GM20431 (cell line): ENCODE measurements around the gene RPH3AL.

Source experiments
- in situ Hi-C: fragments of 300-500 bp; cut with MseI, MboI; formaldehyde crosslinking; loops from one replicate; pipeline ENCODE4 v1.15.0; 2020; ENCODE audit warnings: low sequenced_read_pairs; ENCODE audit not compliant: unreplicated experiment

RPH3AL gene

GRCh38 chr17:337866-338265 is 14.7 kb downstream of the RPH3AL start:
- in situ Hi-C loops = no loop called here

GRCh38 chr17:337453-337852 is 15.2 kb downstream of the RPH3AL start:
- in situ Hi-C loops = no loop called here

GRCh38 chr17:337022-337420 is 15.6 kb downstream of the RPH3AL start:
- in situ Hi-C loops = no loop called here

GRCh38 chr17:336110-337021 is 16.2 kb downstream of the RPH3AL start:
- in situ Hi-C loops = no loop called here

- in situ Hi-C loops = no loop called here
Observed at GRCh38 chr17:335691-336090, 16.9 kb downstream of the RPH3AL start.

- in situ Hi-C loops = no loop called here
Observed at GRCh38 chr17:334974-335481, 17.6 kb downstream of the RPH3AL start.

- in situ Hi-C loops = no loop called here
Observed at GRCh38 chr17:333626-334396, 18.8 kb downstream of the RPH3AL start.

- in situ Hi-C loops = no loop called here
Observed at GRCh38 chr17:332558-333322, 19.9 kb downstream of the RPH3AL start.

GRCh38 chr17:332023-332422 is 20.6 kb downstream of the RPH3AL start:
- in situ Hi-C loops = no loop called here

- in situ Hi-C loops = no loop called here
Observed at GRCh38 chr17:330993-331701, 21.5 kb downstream of the RPH3AL start.

GRCh38 chr17:329784-330420 is 22.7 kb downstream of the RPH3AL start:
- in situ Hi-C loops = no loop called here

GRCh38 chr17:327971-328370 is 24.6 kb downstream of the RPH3AL start:
- in situ Hi-C loops = no loop called here

GRCh38 chr17:327296-327695 is 25.3 kb downstream of the RPH3AL start:
- in situ Hi-C loops = no loop called here

- in situ Hi-C loops = no loop called here
Observed at GRCh38 chr17:326010-326621, 26.5 kb downstream of the RPH3AL start.

- in situ Hi-C loops = no loop called here
Observed at GRCh38 chr17:325270-326009, 27.2 kb downstream of the RPH3AL start.

GRCh38 chr17:323721-324571 is 28.7 kb downstream of the RPH3AL start:
- in situ Hi-C loops = no loop called here

- in situ Hi-C loops = no loop called here
Observed at GRCh38 chr17:323181-323580, 29.4 kb downstream of the RPH3AL start.
